Measurements from ENCODE around the gene CAPS2.
"Not testable (repeated sequence)": the region's sequence is repeated elsewhere in the genome, so short reads cannot be mapped to it uniquely, and the experiment has no call there.

CAPS2 gene

GRCh38 chr12:75329918-75330826 lies at the start of gene CAPS2:
CAPS2 (minus strand) TSS chr12:75330324; CDS start chr12:75326498, 3,826 bp downstream.
- DNase-seq (ENCODE audit: low read depth in 1 of 2, low spot score in 1 of 2): peak; percentile 67 to 92
- in situ Hi-C loops (cut with HindIII; ENCODE audit: low pct_unique_long_range_greater_than_20kb, low sequenced_read_pairs): no loop called here
- TF ChIP-seq JUND (IDR thresholded peaks at IDR 0.05; ENCODE audit: low read depth): peak; percentile 93

DNA sequence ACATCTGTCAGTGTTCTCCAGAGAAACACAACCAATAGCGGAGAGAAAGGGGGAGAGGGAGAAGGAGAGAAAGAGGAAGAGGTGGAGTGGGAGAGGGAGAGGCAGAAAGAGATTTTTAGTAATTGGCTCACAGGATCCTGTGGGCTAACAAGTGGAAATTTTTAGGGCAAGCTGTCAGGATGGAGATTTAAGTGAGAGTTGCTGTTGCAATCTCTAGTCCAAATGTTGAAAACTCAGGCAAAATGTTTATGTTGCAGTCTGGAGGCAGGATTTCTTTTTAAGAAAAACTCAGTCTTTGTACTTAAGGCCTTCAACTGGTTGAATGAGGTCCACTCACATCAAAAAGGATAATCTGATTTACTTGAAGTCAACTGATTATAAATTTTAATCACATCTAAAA lies 48.2 kb upstream of the CAPS2 start:
- in situ Hi-C loops (cut with HindIII; ENCODE audit: low pct_unique_long_range_greater_than_20kb, low sequenced_read_pairs): no loop called here
- DNase-seq (ENCODE audit: low read depth in 1 of 2, low spot score in 1 of 2): no peak
- TF ChIP-seq JUND (IDR thresholded peaks at IDR 0.05; ENCODE audit: low read depth): no peak

GRCh38 chr12:75374971-75375370 lies 44.8 kb upstream of the CAPS2 start:
- no peak for TF ChIP-seq JUND (IDR thresholded peaks at IDR 0.05; ENCODE audit: low read depth)
- no peak for DNase-seq (ENCODE audit: low read depth in 1 of 2, low spot score in 1 of 2)
- in situ Hi-C loops (cut with HindIII; ENCODE audit: low pct_unique_long_range_greater_than_20kb, low sequenced_read_pairs): no loop called here

GRCh38 chr12:75366629-75367028 lies 36.5 kb upstream of the CAPS2 start:
- no peak for TF ChIP-seq JUND (IDR thresholded peaks at IDR 0.05; ENCODE audit: low read depth)
- no peak for DNase-seq (ENCODE audit: low read depth in 1 of 2, low spot score in 1 of 2)
- in situ Hi-C loops (cut with HindIII; ENCODE audit: low pct_unique_long_range_greater_than_20kb, low sequenced_read_pairs): no loop called here

- DNase-seq (ENCODE audit: low read depth in 1 of 2, low spot score in 1 of 2): no peak
- in situ Hi-C loops (cut with HindIII; ENCODE audit: low pct_unique_long_range_greater_than_20kb, low sequenced_read_pairs): no loop called here
Observed at GRCh38 chr12:75364919-75365318, 34.8 kb upstream of the CAPS2 start.

GRCh38 chr12:75361408-75361807 lies 31.3 kb upstream of the CAPS2 start:
- no peak for DNase-seq (ENCODE audit: low read depth in 1 of 2, low spot score in 1 of 2)
- no peak for TF ChIP-seq JUND (IDR thresholded peaks at IDR 0.05; ENCODE audit: low read depth)
- in situ Hi-C loops (cut with HindIII; ENCODE audit: low pct_unique_long_range_greater_than_20kb, low sequenced_read_pairs): no loop called here

More at GRCh38 chr12:75364919-75365318, 34.8 kb upstream of the CAPS2 start:
- TF ChIP-seq JUND (IDR thresholded peaks at IDR 0.05; ENCODE audit: low read depth): no peak

DNA sequence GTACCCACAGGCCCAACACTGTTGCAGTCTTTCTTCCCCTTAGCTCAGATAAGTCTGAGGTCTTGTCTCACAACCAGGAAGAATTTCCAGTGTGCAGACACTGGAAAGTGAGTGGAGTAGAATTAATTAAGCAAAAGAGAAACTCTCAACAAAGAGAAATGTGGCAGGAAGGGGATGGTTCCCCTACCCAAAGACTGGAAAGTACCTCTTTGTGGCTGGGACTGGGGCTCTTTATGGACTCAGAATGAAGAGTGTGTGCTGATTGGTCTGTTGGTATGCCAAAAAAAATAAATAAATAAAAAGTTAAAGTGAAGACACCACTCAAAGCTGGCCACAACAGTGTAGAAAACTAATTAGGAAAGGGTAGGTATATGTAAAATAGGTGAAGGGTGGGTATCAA lies 30.8 kb upstream of the CAPS2 start:
- no peak for DNase-seq (ENCODE audit: low read depth in 1 of 2, low spot score in 1 of 2)
- in situ Hi-C loops (cut with HindIII; ENCODE audit: low pct_unique_long_range_greater_than_20kb, low sequenced_read_pairs): no loop called here
- TF ChIP-seq JUND (IDR thresholded peaks at IDR 0.05; ENCODE audit: low read depth): no peak

- TF ChIP-seq JUND (IDR thresholded peaks at IDR 0.05; ENCODE audit: low read depth): no peak
- in situ Hi-C loops (cut with HindIII; ENCODE audit: low pct_unique_long_range_greater_than_20kb, low sequenced_read_pairs): no loop called here
- no peak for DNase-seq (ENCODE audit: low read depth in 1 of 2, low spot score in 1 of 2)
Observed at GRCh38 chr12:75354011-75354410, 23.9 kb upstream of the CAPS2 start.

DNA sequence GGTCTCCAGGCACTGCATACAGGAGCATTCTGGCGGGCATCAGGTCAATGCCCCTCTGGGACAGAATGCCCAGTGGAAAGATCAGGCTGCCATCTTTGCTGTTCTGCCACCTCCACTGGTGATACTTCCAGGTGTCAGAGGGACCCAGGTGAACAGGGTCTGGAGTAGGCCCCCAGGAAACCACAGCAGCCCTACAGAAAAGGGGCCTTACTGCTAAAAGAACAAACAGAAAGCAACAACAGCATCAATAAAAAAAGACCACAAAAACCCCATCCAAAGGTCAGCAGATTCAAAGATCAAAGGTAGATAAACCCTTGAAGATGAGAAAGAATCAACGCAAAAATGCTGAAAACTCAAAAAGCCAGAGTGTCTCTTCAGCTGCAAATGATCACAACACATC lies 20.3 kb upstream of the CAPS2 start:
- in situ Hi-C loops (cut with HindIII; ENCODE audit: low pct_unique_long_range_greater_than_20kb, low sequenced_read_pairs): no loop called here
- DNase-seq (ENCODE audit: low read depth in 1 of 2, low spot score in 1 of 2): no peak
- no peak for TF ChIP-seq JUND (IDR thresholded peaks at IDR 0.05; ENCODE audit: low read depth)

GRCh38 chr12:75349946-75350345 lies 19.8 kb upstream of the CAPS2 start:
- no peak for DNase-seq (ENCODE audit: low read depth in 1 of 2, low spot score in 1 of 2)
- TF ChIP-seq JUND (IDR thresholded peaks at IDR 0.05; ENCODE audit: low read depth): no peak
- in situ Hi-C loops (cut with HindIII; ENCODE audit: low pct_unique_long_range_greater_than_20kb, low sequenced_read_pairs): no loop called here

DNA sequence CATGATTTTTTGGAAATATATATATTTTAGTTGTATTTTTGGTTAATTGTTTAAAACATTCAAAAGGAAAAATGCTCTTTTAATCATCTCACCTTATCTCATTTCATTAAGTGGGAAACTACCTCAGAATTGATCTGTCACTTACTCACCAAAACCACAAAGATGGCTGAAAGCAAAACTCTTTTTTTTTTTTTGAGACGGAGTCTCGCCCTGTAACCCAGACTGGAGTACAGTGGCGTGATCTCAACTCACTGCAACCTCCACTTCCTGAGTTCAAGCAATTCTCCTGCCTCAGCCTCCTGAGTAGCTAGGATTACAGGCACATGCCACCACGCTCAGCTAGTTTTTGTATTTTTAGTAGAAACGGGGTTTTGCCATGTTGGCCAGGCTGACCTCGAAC lies 16.1 kb upstream of the CAPS2 start:
- DNase-seq (ENCODE audit: low read depth in 1 of 2, low spot score in 1 of 2); in situ Hi-C loops (cut with HindIII; ENCODE audit: low pct_unique_long_range_greater_than_20kb, low sequenced_read_pairs): not testable (repeated sequence)

- no peak for DNase-seq (ENCODE audit: low read depth in 1 of 2, low spot score in 1 of 2)
- in situ Hi-C loops (cut with HindIII; ENCODE audit: low pct_unique_long_range_greater_than_20kb, low sequenced_read_pairs): no loop called here
- TF ChIP-seq JUND (IDR thresholded peaks at IDR 0.05; ENCODE audit: low read depth): no peak
Observed at GRCh38 chr12:75345531-75345930, 15.4 kb upstream of the CAPS2 start.

GRCh38 chr12:75341873-75342272 lies 11.7 kb upstream of the CAPS2 start:
- in situ Hi-C loops (cut with HindIII; ENCODE audit: low pct_unique_long_range_greater_than_20kb, low sequenced_read_pairs): no loop called here
- DNase-seq (ENCODE audit: low read depth in 1 of 2, low spot score in 1 of 2): no peak
- TF ChIP-seq JUND (IDR thresholded peaks at IDR 0.05; ENCODE audit: low read depth): no peak

- in situ Hi-C loops (cut with HindIII; ENCODE audit: low pct_unique_long_range_greater_than_20kb, low sequenced_read_pairs): no loop called here
- DNase-seq (ENCODE audit: low read depth in 1 of 2, low spot score in 1 of 2): no peak
- TF ChIP-seq JUND (IDR thresholded peaks at IDR 0.05; ENCODE audit: low read depth): no peak
Observed at GRCh38 chr12:75337905-75338304, 7.8 kb upstream of the CAPS2 start.
